HG02981 (cell line): ENCODE results near the gene ACOT9.
"Not testable (repeated sequence)": the region's sequence is repeated elsewhere in the genome, so short reads cannot be mapped to it uniquely, and the experiment has no call there.

Experiments
- ATAC-seq: cut with Tn5 transposase; IDR thresholded peaks from one replicate; pipeline ENCODE4 v1.9.1; 2021; ENCODE audit warnings: mild to moderate bottlenecking, moderate library complexity; ENCODE audit not compliant: unreplicated experiment

ACOT9 gene

GRCh38 chrX:23765868-23766267 is 22.8 kb upstream of the ACOT9 start:
- ATAC-seq: no peak

GRCh38 chrX:23765449-23765848 is 22.4 kb upstream of the ACOT9 start:
- ATAC-seq: no peak

GRCh38 chrX:23764188-23764984 is 21.3 kb upstream of the ACOT9 start:
- no peak for ATAC-seq

- ATAC-seq: no peak
Observed at GRCh38 chrX:23759821-23760220, 16.7 kb upstream of the ACOT9 start.

- peak; percentile 84 for ATAC-seq
Observed at GRCh38 chrX:23756165-23756564, 13.1 kb upstream of the ACOT9 start.

- no peak for ATAC-seq
Observed at GRCh38 chrX:23754664-23755063, 11.6 kb upstream of the ACOT9 start.

GRCh38 chrX:23752740-23753415 is 9.8 kb upstream of the ACOT9 start:
- no peak for ATAC-seq

GRCh38 chrX:23749576-23749975 is 6.5 kb upstream of the ACOT9 start:
- no peak for ATAC-seq

- ATAC-seq: no peak
Observed at GRCh38 chrX:23749129-23749528, 6.1 kb upstream of the ACOT9 start.

GRCh38 chrX:23745786-23746185 is 2.7 kb upstream of the ACOT9 start:
- ATAC-seq: no peak

GRCh38 chrX:23743623-23743971 is 521 bp upstream of the ACOT9 start:
- not testable (repeated sequence) for ATAC-seq

GRCh38 chrX:23742174-23742696 is 841 bp downstream of the ACOT9 start:
- ATAC-seq: no peak

- ATAC-seq: no peak
Observed at GRCh38 chrX:23737413-23737812, 5.7 kb downstream of the ACOT9 start.

GRCh38 chrX:23736030-23736429 is 7.0 kb downstream of the ACOT9 start:
- ATAC-seq: no peak

GRCh38 chrX:23732704-23733103 is 10.4 kb downstream of the ACOT9 start:
- peak; percentile 81 for ATAC-seq

GRCh38 chrX:23731951-23732350 is 11.1 kb downstream of the ACOT9 start:
- no peak for ATAC-seq

GRCh38 chrX:23729214-23729613 is 13.9 kb downstream of the ACOT9 start:
- no peak for ATAC-seq

- no peak for ATAC-seq
Observed at GRCh38 chrX:23727206-23727605, 15.9 kb downstream of the ACOT9 start.

GRCh38 chrX:23726191-23726590 is 16.9 kb downstream of the ACOT9 start:
- no peak for ATAC-seq

GRCh38 chrX:23720117-23720677 is 22.9 kb downstream of the ACOT9 start:
- no peak for ATAC-seq

- no peak for ATAC-seq
Observed at GRCh38 chrX:23705235-23705634, 37.8 kb downstream of the ACOT9 start.

- no peak for ATAC-seq
Observed at GRCh38 chrX:23704673-23705206, 38.3 kb downstream of the ACOT9 start.
